GM12872 (cell line): ENCODE measurements around the gene EVPL.

Experiments
- CTCF ChIP-seq: IDR thresholded peaks from 3 replicates; pipeline ENCODE4 v1.5.1; 2011; ENCODE audit warnings: low read depth, mild to moderate bottlenecking, low read length, moderate library complexity; ENCODE audit not compliant: insufficient read depth

The EVPL gene

GRCh38 chr17:75965468-75965867 lies 61.6 kb downstream of the EVPL start:
- TF ChIP-seq CTCF = no peak

DNA sequence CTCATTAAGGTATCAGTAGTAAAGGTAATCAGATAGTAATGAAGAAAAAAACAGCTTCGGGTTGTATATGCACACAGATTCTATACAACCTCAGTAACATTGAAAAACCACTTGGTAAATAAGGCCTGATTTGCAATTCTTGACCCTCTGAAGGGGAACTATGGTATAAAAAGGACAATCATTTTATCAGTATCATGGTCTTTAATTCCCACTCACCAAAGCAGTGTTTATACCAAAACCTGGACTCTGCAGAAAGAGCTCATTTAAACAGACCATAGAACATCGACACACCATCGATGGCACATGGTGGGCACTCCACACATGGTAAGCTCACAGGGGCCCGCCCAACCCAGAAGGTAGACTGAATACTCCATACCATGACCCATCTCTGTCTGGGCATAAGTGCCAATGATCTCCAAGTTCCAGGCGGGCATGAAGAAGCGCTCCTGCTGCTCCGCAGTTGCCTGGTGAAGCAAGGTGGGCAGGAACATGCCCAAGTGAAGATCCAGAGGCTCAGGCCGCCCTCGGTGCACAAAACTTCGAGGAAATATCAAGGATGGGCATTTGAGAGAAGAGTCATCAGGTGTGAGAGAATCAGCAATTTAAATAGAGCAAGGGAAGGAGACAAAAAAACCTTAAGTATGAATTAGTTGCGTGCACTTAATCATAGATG lies 67.1 kb downstream of the EVPL start:
- TF ChIP-seq CTCF = no peak

GRCh38 chr17:75959051-75959838 lies 67.9 kb downstream of the EVPL start:
- no peak for TF ChIP-seq CTCF
